AG04450 (cell line): ENCODE data around the gene DOCK3. TPM values are rescaled to one million over a fixed set of nuclear protein-coding genes. Genes with fewer than 3 reads are reported as not detected.

Experiments used
- CTCF ChIA-PET: fragments of 300-600, 350-600 bp; formaldehyde crosslinking; extraction: SDS; loops from one replicate; lab custom pipeline; 2022; ENCODE audit warnings: antibody characterized with exemption, inconsistent platforms; lab: Charles Lee
- POLR2A ChIA-PET: fragments of 350-600 bp; formaldehyde crosslinking; extraction: SDS; loops from one replicate; lab custom pipeline; 2021; ENCODE audit warnings: antibody characterized with exemption, inconsistent platforms; lab: Yijun Ruan, JAX
- DNase-seq: peaks from one replicate; pipeline ENCODE4 v3.0.0-alpha.2; 2011; ENCODE audit warnings: low read depth, low spot score
- H3K27ac ChIP-seq: one replicate; pipeline ENCODE4 v1.5.1; 2012; ENCODE audit warnings: low read depth, low read length, control low read depth
- H3K27me3 ChIP-seq: one replicate; pipeline ENCODE4 v1.6.0; 2012; ENCODE audit warnings: low read length; ENCODE audit not compliant: control insufficient read depth, insufficient read depth
- H3K4me3 ChIP-seq: 2 replicates; pipeline ENCODE4 v1.5.1; 2011; ENCODE audit warnings: mild to moderate bottlenecking, low read depth, low read length, control low read depth
- H3K9me3 ChIP-seq: 2 replicates; pipeline ENCODE4 v1.5.1; 2012; ENCODE audit warnings: low read length; ENCODE audit not compliant: control insufficient read depth, insufficient read depth
- polyA plus RNA-seq: library from polyadenylated mRNA; depleted of rRNA; stranded (reverse); fragments of >200 nt; gene quantifications from 2 replicates; pipeline ENCODE4 v1.2.3, GENCODE V29; 2011
- TF ChIP-seq, protein P1 (sequence below): IDR thresholded peaks from 2 replicates; pipeline ENCODE4 v1.5.1; 2011; ENCODE audit warnings: low read depth, low read length, control low read depth, inconsistent platforms

Gene DOCK3
- polyA plus RNA-seq, 1 experiment: 0.07 TPM

DNA sequence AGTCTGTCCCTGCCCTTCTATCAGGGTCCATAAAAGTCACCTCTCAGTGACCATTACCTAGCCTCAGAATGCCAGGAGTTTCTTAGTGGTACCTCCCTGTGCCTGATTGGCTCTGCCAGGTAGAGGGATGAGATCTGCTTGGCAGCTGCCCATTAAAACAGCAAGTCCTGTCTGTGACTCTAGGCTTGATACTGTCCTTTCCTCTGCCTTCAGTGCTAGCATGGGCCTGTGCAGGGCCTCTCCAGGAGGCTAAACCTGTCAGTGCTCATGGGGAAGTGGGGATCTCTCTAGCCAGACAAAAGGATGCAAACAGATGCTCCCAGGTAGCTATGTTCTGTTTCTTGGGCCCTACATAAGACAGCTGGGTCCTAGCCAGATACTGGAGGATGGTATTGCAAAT is 700.4 kb downstream of the DOCK3 start:
- ChIA-PET CTCF (interaction anchor here (1.3 to 6.2 kb wide), 2 partner anchors 275 to 403 kb away, joined by 4 to 47 read pairs; no protein-coding TSS in a partner anchor), POLR2A (no interaction called here)
- no peak overlapping the region for H3K4me3 ChIP-seq
- TF ChIP-seq, protein P1, sequence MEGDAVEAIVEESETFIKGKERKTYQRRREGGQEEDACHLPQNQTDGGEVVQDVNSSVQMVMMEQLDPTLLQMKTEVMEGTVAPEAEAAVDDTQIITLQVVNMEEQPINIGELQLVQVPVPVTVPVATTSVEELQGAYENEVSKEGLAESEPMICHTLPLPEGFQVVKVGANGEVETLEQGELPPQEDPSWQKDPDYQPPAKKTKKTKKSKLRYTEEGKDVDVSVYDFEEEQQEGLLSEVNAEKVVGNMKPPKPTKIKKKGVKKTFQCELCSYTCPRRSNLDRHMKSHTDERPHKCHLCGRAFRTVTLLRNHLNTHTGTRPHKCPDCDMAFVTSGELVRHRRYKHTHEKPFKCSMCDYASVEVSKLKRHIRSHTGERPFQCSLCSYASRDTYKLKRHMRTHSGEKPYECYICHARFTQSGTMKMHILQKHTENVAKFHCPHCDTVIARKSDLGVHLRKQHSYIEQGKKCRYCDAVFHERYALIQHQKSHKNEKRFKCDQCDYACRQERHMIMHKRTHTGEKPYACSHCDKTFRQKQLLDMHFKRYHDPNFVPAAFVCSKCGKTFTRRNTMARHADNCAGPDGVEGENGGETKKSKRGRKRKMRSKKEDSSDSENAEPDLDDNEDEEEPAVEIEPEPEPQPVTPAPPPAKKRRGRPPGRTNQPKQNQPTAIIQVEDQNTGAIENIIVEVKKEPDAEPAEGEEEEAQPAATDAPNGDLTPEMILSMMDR: no peak
- H3K9me3 ChIP-seq: no peaks in the 10 kb centered on the region
- DNase-seq: no peak
- peaks cover 5% of the 10 kb centered on the region for H3K27me3 ChIP-seq
- no peak overlapping the region for H3K27ac ChIP-seq

DNA sequence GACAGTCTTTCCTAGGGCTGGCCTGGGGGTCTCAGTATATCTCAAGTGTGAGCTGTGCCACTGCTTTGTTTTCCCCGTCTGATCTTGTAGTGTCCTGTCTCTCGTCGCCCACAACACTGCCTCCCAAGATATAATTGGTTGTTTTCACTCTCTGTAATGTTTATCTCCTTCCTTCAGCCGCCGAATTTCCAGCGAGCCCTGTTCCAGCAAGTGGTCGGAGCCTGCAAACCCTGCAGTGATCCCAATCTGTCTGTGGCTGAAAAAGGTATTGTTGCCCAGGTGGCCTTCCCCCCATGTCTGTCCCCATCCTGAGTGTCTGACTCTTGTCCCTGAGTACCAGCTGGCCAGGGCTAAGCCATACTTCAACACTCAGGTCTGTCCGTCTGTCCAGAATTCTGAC is 700.8 kb downstream of the DOCK3 start:
- Histone ChIP-seq H3K9me3 (no peaks in the 10 kb centered on the region), H3K27ac (no peak overlapping the region), H3K4me3 (no peak overlapping the region), H3K27me3 (peaks cover 5% of the 10 kb centered on the region)
- DNase-seq: no peak
- ChIA-PET CTCF (interaction anchor here (0.5 to 6.2 kb wide), 3 partner anchors 276 to 761 kb away, joined by 3 to 47 read pairs (median 4); no protein-coding TSS in a partner anchor), POLR2A (no interaction called here)
- TF ChIP-seq, protein P1: no peak

GRCh38 chr3:51378065-51378464 is 703.3 kb downstream of the DOCK3 start:
- Histone ChIP-seq H3K9me3 (no peaks in the 10 kb centered on the region; the same call in 1 of the 2 replicates), H3K4me3 (no peak overlapping the region), H3K27ac (no peak overlapping the region), H3K27me3 (peaks cover 3% of the 10 kb centered on the region)
- TF ChIP-seq, protein P1: no peak
- POLR2A ChIA-PET: interaction anchor here (0.5 kb wide), 1 partner anchor 776 kb away, joined by 3 read pairs; no protein-coding TSS in a partner anchor
- DNase-seq: no peak
- CTCF ChIA-PET: interaction anchor here (1.1 to 6.2 kb wide), 5 partner anchors 12 to 763 kb away, joined by 3 to 47 read pairs (median 8); no protein-coding TSS in a partner anchor

GRCh38 chr3:51378726-51379125 is 704.0 kb downstream of the DOCK3 start:
- Histone ChIP-seq H3K9me3 (no peaks in the 10 kb centered on the region; the same call in 1 of the 2 replicates), H3K4me3 (no peak overlapping the region), H3K27ac (no peak overlapping the region), H3K27me3 (peaks cover 3% of the 10 kb centered on the region)
- ChIA-PET POLR2A (no interaction called here), CTCF (interaction anchor here (0.5 to 6.2 kb wide), 5 partner anchors 8 to 763 kb away, joined by 3 to 47 read pairs (median 4); partner anchors contain the start of gene MAPKAPK3)
- TF ChIP-seq, protein P1: no peak
- DNase-seq: no peak

- H3K4me3 ChIP-seq: no peak overlapping the region
- POLR2A ChIA-PET: no interaction called here
- DNase-seq: no peak
- H3K9me3 ChIP-seq: no peaks in the 10 kb centered on the region; the same call in 1 of the 2 replicates
- no peak overlapping the region for H3K27ac ChIP-seq
- peaks cover 1% of the 10 kb centered on the region for H3K27me3 ChIP-seq
- CTCF ChIA-PET: interaction anchor here (1.0 to 6.2 kb wide), 5 partner anchors 9 to 763 kb away, joined by 3 to 47 read pairs (median 7); partner anchors contain the start of genes MAPKAPK3 and RBM15B
- TF ChIP-seq, protein P1: no peak
Observed at GRCh38 chr3:51379301-51379700, 704.6 kb downstream of the DOCK3 start.
